NCI-H2196 (cell line): ENCODE data around the gene ST3GAL3.

Experiments used
- DNase-seq: peaks from one replicate; lab custom pipeline; 2025; ENCODE audit not compliant: unreplicated experiment; lab: John Stamatoyannopoulos, UW

Gene ST3GAL3, protein sequence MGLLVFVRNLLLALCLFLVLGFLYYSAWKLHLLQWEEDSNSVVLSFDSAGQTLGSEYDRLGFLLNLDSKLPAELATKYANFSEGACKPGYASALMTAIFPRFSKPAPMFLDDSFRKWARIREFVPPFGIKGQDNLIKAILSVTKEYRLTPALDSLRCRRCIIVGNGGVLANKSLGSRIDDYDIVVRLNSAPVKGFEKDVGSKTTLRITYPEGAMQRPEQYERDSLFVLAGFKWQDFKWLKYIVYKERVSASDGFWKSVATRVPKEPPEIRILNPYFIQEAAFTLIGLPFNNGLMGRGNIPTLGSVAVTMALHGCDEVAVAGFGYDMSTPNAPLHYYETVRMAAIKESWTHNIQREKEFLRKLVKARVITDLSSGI

DNA sequence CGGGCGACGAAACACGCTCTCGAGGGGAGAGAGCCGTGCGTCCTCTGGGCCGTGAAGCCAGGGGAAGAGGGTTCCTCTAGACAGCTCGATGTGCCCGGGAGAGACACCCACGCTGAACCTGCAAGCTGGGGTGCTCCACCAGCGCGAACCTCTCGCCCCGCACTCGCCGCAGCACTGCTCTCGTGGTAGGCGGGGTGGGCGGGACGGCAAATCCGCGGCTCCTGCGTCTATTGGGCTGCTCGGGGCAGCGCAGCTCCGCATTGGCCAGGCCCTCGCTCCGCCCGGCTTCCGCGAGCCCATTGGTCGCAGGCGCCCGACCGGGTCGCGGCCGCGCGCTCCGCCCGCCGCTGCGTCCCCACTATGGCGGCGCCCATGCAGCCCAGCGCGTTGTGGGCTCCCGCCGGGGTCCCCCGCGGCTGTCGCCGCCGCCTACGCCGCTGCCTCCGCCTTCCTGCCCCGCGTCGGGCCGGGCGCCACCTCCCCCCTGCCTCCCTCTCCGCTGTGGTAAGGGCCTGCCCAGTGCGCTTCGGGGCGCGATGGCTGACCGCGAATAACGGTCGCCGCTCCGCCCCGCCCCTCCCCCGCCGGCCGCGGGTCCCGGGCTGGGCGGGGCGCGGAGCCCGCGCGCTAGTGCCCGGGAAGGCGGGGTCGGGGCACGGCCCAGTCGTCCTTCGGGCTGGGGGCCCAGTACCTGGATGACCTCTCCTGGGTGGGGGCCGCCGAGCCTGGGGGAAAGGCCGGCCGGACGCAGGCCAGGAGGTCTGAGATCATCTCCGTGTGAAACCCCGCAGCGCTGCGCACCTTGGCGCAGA, at the start of gene ST3GAL3:
TSS of gene ST3GAL3 (plus strand) at position 347 of the 812 bp plus-strand sequence. CDS start 28,727 bp downstream, outside the sequence.
- peak; percentile 93 for DNase-seq

DNA sequence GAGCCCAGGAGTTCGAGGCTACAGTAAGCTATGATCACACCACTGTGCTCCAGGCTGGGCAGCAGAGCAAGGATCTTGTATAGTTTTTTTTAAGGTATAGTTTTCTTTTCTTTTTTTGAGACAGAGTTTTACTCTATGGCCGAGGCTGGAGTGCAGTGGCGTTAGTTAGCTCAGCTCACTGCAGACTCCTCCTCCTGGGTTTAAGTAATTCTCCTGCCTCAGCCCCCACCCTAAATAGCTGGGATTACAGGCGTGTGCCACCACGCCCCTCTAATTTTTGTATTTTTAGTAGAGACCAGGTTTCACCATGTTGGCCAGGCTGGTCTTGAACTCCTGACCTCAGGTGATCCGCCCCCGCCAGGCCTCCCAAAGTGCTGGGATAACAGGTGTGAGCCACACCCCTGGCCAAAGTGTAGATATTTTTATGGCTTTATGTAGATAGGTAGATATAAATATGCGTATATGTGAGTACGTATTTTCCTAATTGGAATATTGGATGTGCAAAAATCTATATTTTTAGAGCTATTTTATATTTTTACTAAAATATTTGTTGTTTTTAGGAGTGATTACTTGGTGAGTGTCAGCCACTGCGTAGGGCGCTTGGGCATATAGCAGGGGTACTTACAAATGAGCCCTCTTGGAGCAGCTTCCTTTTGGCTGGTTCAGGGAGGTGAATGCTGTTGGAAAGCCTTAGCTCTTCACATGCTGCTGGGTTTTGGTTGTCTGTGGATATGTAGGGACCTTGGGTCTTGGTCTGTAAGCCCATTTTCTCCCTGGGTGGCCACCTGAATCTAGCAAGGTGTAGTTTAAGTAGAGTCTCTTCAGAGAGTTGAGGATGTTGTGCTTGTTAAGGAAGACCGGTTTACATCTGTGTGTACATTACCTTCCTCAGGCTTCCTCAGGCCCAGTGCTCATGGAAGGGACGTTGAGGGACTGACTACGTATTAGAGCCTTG, 47.8 kb upstream of the ST3GAL3 start:
- DNase-seq: no peak

DNA sequence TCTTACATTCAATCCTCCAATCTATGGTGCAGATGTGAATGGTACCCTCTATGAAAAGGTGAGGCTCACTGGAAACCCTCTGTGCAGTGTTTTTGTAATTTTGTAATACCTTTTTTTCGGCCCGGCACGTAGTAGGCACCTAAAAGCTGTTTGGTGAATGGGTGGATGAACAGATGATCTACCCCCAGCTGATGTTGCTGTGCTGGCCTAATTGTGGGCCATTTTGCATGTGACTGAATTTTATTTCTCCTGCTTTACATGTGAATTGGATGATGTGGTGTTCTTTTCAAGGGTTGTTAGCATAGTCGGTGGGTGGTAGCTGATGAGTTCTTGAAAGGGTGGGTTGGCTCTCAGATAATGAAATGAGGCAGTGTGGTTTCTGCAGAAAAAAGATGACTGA, 47.0 kb upstream of the ST3GAL3 start:
- no peak for DNase-seq

DNA sequence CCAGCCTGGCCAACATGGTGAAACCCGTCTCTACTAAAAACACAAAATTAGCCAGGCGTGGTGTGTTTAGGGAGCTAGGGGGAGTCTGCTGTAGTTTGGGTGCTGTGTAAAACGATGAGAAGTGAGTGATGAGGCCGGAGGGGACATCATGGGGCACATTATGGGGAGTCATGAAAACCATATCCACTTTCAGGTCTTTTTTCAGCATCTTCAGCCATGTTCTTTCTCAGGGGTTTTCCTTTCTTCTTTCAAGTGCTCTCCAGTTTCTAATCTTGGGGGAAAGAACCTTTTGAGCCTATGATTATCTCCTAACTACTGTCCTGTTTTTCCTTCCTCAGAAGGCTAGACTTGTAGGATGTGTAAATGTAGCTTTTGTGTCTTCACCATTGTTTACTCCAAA, 43.0 kb upstream of the ST3GAL3 start:
- DNase-seq: no peak

DNA sequence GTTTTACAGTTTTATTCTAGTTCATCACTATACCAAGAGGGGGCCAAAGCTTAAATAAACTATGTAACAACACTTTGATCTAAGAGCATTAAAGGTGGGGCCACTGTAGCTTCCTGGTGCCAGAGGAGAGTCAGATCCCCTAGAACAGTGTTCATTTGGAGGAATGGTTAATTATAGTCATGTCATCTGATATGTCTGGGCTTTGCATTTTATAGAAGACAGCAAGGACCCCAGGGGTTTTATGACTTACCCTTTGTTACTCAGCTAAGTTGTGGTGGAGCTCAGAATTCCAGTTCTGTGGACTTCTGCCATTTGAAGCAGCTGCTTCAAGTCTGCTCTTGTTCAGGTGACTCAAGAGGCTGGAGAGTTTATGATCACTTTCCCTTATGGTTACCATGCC, 40.7 kb upstream of the ST3GAL3 start:
- peak; percentile 31 for DNase-seq

DNA sequence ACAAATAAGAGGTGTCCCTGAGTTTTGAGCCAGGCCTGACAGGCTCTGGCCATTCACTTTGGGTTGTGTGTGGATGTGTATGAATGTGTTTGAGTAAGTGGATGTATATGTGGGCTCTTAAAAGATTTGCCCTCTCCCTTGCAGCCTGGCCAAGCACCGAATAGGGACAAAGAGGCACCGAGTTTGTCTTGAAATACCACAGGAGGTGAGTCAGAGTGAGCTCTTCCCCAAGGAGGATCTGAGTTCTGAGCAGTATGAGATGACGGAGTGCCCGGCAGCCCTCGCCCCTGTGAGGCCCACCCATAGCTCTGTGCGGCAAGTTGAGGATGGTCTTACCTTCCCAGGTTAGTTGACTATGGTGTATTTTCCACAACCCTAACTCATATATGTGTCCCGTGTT, 38.4 kb upstream of the ST3GAL3 start:
- no peak for DNase-seq

DNA sequence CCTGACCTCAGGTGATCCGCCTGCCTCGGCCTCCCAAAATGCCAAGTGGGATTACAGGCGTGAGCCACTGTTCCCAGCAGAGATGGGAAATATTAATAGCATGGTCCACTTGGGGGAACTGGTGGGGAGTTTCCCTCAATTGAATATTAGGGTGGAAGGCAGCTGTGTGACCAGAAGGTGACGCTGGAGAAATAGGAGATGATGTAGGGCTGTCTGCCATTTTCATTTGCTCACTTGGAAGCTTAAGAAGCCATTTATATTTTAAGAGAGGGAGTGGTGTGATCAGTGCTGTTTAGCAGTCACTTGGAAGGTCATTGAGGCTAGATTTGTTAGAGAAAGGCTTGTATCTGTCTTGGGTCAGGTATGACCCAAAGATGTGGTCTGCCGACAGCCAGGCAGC, 37.5 kb upstream of the ST3GAL3 start:
- DNase-seq: no peak

DNA sequence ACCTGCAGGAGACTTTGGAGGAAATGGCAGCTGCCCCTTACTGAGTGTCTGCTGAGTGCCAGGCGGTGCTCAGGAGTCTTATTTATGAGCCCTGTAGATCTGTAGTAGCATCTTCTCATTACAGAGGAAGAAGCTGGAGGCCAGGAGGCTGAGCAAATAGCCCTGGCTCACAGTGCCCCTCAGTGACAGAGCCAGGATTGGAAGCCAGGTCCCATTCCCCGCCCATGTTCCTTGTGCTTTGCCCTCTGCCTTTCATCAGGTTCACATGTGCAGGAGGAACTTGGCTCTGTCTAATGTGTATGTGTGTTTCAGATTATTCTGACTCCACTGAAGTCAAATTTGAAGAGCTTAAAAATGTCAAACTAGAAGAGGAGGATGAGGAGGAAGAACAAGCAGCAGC, 36.1 kb upstream of the ST3GAL3 start:
- no peak for DNase-seq

DNA sequence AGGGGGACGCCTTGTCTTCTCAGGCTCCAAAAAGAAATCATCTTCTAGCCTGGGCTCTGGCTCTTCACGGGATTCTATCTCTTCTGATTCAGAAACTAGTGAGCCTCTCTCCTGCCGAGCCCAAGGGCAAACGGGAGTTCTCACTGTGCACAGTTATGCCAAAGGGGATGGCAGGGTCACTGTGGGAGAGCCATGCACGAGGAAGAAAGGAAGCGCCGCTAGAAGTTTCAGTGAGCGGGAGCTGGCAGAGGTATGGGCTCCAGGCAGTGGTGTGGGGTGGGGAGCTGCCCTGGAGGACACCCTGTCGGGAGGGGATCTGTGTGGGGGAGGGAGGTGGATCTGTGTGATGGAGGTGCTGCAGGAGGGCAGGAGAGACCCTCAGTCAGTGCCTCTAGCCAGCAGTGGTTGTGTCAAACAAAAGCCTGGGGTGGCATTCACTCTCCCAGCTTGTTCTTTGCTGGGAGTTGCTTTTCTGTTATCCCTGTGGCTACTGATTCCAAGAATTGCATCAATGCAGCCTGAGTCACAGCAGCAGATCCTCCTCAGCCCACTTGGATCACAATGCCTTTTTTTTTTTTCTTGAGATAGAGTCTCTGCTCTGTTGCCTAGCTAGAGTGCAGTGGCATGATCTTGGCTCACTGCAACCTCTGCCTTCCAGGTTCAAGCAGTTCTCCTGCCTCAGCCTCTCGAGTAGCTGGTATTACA, 35.6 kb upstream of the ST3GAL3 start:
- no peak for DNase-seq

DNA sequence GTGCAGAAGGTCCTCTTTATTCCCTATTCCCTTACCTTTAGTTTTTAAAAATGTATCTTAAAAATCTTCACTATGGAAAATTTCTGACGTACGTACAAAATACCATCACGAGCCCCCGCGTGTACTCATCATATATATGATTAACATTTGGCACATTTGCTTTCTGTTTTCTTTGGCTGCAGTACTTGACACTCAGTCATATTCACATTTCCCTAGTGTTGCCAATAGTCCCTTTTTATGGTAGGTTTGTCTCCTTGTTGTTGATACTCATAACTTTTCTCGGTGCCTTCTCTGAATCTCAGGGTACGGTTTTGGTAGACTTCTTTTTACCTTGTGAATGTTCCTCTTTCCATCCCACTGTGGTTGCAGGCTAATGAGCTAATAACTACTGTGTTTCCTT, 34.1 kb upstream of the ST3GAL3 start:
- DNase-seq: no peak

DNA sequence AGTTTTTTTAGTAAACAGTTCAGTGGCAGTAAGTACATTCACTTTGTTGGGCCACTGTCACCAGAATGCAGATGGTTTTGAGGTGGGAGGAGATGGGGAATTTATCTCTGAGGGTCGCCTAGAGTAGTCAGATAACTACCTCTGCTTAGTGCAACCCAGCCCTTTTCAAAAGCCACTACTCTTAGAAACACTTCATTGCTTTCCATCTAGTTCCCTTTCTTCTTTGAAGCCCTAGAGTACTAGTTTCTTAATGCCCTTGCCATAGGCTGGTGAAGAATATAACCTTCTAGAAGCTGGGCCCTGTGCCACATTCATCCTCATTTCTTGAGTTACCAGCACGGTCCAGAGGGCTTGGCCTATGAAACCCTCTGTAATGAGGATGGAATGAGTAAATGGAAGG, 28.4 kb upstream of the ST3GAL3 start:
- no peak for DNase-seq

DNA sequence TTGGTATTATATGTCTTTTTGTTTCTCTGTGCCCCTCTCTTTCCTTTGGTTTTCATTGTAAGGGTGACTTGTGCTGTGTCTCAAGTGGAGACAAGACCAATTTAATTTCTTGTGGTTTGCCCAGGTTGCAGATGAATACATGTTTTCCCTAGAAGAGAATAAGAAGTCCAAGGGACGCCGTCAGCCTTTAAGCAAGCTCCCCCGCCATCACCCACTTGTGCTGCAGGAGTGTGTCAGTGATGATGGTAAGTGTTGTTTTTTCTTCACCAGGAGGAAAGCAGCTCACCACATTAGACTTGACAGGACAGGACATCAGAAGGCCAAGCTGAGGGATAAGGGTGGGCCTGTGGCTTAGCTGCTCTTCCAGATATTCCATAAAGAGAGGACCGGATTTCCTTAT, 23.8 kb upstream of the ST3GAL3 start:
- no peak for DNase-seq

DNA sequence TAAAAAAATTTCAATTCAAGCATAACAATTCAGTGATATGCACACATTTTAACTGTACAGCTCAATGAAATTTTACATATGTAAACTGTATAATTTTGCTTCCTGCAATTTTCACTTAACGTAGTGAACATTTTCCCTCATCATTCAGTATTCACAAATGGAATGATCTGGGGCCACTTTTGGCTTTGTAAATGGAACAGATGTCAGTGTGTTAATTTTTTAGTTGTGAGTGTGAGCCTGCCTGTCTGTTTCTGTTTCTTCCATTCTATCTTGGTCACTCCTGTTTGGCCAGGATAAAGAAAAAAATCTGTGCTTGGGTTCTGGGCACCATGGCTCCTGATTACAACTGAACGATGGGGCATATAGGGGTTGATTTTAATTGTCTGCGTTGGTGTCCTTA, 20.5 kb upstream of the ST3GAL3 start:
- DNase-seq: no peak

DNA sequence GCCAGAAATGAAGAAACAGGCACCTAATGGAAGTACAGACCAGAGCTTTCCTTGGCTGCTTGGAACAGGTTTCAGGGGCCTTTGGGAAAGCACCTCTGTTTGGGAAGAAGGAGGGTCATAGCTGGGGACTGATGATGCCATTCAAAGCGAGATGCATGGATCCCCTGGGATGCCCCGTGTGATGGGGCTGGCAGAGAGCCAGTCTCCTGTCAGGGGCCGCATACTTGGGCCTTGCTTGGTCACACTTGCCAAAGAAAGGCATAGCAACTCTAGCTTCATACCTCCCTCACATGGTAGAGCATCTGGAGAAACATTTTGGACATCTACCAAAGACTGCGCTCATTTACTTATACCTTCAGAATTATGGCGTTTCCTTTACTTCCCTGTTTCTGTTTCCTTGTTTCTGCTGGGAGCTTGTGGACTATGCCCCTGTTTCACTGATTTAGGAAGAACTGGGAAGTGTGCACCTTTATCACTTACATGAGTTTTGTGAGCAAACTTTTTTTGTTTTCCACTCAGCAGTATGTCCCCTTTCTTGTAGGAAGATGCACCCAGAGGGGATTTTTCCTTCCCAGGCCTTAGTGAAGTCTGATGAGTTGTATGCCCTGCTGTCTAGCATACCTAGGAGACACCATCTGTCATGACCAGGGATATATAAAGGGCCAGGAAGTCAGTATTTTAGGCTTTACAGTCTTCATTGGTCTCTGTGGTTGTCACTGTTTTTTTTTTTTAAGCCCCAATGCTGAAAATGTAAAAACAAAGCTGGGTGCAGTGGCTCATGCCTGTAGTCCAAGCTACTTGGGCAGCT, 19.8 kb upstream of the ST3GAL3 start:
- no peak for DNase-seq

DNA sequence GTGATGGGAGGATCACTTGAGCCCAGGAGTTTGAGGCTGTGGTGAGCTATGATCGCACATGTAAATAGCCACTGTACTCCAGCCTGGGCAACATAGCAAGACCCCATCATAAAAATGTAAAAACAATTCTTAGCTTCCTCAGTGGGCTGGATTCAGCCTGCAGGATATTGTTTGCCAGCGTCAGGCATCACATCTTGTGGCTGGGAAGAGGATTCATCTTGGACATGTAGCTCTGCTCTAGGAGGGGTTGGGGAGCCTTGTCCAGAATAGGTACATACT, 19.3 kb upstream of the ST3GAL3 start:
- no peak for DNase-seq

DNA sequence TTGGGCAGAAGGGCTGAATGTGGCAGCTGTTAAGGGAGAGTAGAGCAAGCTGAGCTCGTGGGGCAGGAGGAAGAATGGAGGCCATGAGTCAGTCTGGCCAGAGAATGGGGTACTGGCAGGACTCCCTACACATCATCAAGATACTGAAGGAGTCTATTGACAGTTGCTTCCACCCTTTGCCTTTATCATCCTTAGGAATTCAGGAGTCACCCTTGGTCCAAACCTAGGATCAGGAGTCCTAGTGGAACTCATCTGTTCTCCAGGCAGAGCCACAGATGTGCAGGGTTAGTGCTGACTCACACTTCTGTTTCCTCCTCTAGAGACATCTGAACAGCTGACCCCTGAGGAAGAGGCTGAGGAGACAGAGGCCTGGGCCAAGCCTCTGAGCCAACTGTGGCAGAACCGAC, 18.7 kb upstream of the ST3GAL3 start:
- DNase-seq: no peak

DNA sequence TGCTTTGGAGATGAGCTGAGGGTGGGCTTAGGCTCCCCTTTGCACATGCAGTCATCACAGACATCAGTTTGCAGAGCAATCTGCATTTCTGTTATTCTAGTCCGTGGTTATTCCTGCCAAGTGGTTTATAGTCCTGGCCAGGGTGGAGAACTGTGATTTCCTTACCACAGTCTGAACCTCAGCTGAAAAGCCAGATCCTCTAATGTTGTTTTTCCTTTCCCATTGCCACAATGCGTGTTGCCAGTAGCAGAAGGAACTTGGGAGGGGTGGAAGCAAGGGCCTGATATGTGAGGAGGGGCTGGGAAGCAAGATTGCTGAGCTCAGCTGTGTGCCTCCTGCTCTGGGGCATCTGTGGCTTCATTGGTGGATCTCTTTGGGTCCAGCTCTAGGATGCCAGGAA, 18.0 kb upstream of the ST3GAL3 start:
- DNase-seq: no peak

DNA sequence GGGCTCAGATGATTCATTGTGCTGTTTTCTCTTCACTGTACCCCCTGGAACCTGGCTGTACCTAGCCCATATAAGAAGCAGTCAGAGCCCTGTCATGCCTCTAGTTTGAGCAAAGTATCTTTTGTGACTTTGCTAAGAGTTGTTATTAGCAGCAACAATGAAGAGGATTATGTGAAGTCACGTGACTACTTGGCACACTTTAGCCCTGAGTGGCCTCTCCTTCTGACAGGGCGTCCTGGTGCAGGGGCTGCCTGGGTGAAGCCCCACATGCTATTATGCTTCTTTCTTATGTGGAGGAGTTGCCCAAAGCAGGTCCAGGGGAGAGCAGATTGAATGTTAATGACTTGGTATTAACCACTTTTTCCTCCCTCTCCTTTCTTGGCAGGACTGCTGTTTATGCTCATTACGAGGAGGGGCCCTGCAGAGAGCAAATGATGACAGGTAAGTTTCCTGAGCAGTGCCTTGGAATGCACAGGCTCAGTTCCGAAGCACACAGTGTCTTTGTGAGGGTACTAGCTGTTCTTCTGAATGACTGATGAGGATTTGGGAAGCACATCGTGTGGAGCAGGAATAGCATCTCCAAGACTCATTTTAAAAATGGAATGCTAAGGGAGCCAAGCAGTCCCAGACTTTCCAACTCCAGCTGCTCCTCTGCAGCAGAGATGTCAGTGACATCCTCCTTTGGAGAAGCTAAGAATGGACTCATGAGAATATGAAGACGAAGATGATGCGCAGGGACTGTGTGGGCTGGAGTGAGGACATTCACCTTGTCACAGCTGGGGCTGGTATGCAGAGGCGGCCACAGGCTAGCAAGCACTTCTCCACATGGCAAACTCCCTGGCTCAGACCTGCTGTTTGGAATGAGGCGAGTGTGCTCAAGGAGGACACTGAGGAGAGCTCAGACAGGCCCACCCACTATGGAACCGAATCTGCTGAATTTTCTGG, 15.2 kb upstream of the ST3GAL3 start:
- no peak for DNase-seq

DNA sequence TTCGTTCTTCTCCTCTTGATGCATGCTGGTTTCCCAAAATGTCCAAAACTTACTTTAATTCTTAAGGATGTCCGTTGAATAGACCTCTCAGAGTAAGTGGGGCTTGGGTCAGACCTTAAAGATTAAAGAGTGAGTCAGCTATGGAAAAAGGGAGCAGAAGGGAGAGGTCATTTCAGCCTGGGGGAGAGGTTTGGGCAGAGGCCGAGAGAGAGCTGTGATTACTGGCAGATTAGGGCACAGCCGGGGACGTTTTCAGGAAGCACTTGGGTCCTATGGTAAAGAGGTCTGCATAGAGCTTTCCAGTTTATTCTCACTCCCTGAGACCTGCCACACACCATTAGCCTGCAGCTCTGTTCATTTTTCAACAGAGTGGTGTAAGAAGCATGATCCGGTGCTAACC, 14.0 kb upstream of the ST3GAL3 start:
- DNase-seq: no peak
